Endothelial cell of umbilical vein (primary cell): ENCODE data around the gene GPR158. TPM values are rescaled to one million over a fixed set of nuclear protein-coding genes. Genes with fewer than 3 reads are reported as not detected.

Source experiments
- BruUV-seq: library from RNA; stranded (reverse); fragments of 400-500 nt; replicated peaks from 2 replicates; lab custom pipeline; 2021; lab: Mats Ljungman, UMichigan
- CTCF ChIA-PET: fragments of 300-600, 350-600 bp; sonication (Branson Sonifier 250); formaldehyde crosslinking; loops from one replicate; lab custom pipeline; 2021; ENCODE audit warnings: antibody characterized with exemption, inconsistent platforms; lab: Charles Lee
- POLR2A ChIA-PET: fragments of 300-600, 350-600 bp; sonication (Branson Sonifier 250); formaldehyde crosslinking; loops from one replicate; lab custom pipeline; 2021; ENCODE audit warnings: antibody characterized with exemption, inconsistent platforms; lab: Charles Lee
- DNase-seq: peaks from one replicate; pipeline ENCODE4 v3.0.0-alpha.2; 2011; ENCODE audit warnings: low read depth, low spot score
- FAIRE-seq: peaks from 2 replicates; lab custom pipeline; 2011; peaks lifted over from hg19 to GRCh38; lab: Jason Lieb, UNC
- H2AFZ ChIP-seq: 2 replicates; pipeline ENCODE4 v1.6.0; 2012; ENCODE audit warnings: low read depth, low read length, control low read depth, inconsistent platforms
- H3K27ac ChIP-seq: 2 replicates; pipeline ENCODE4 v1.5.1; 2011; ENCODE audit warnings: low read depth, mild to moderate bottlenecking, control low read depth, low read length, moderate library complexity; ENCODE audit not compliant: insufficient read depth
- H3K27me3 ChIP-seq, 2 experiments: 2 replicates each; pipeline versions ENCODE4 v1.6.0 to v1.6.1; 2011; ENCODE audit warnings: low read length in 2 of 2, mixed read lengths in 1 of 2; ENCODE audit not compliant: control insufficient read depth in 2 of 2, insufficient read depth in 2 of 2
- H3K36me3 ChIP-seq, 2 experiments: 2 replicates in 1 of 2; 3 replicates in 1 of 2; pipeline ENCODE4 v1.5.1; 2011; ENCODE audit warnings: low read length in 2 of 2, mild to moderate bottlenecking in 1 of 2, moderate library complexity in 1 of 2; ENCODE audit not compliant: control insufficient read depth in 2 of 2, insufficient read depth in 2 of 2; ENCODE audit errors: extremely low read depth in 1 of 2
- H3K4me1 ChIP-seq: 3 replicates; pipeline ENCODE4 v1.5.1; 2011; ENCODE audit warnings: mild to moderate bottlenecking, low read length; ENCODE audit not compliant: control insufficient read depth, insufficient read depth; ENCODE audit errors: extremely low read depth
- H3K4me2 ChIP-seq: 2 replicates; pipeline ENCODE4 v1.6.1; 2011; ENCODE audit warnings: low read length, control low read depth, mixed read lengths; ENCODE audit not compliant: insufficient read depth
- H3K4me3 ChIP-seq, 3 experiments: fragments of 200-600 bp in 1 of 3; sonication (generic), shearing (Covaris generic) in 1 of 3; replicated peaks in 1 of 3; 2 replicates each; pipeline ENCODE4 v1.5.1; 2011 to 2016; ENCODE audit warnings: control low read depth in 3 of 3, low read length in 3 of 3, mild to moderate bottlenecking in 2 of 3, inconsistent platforms in 1 of 3, low read depth in 1 of 3, moderate library complexity in 1 of 3; ENCODE audit not compliant: insufficient read depth in 1 of 3
- H3K79me2 ChIP-seq: 2 replicates; pipeline ENCODE4 v1.6.0; 2012; ENCODE audit warnings: low read length, inconsistent platforms; ENCODE audit not compliant: control insufficient read depth, insufficient read depth
- H3K9ac ChIP-seq: replicated peaks from 2 replicates; pipeline ENCODE3; 2011; ENCODE audit warnings: low read length, control low read depth; ENCODE audit not compliant: insufficient read depth; ENCODE audit errors: extremely low read depth
- H3K9me1 ChIP-seq: replicated peaks from 3 replicates; pipeline ENCODE4 v1.6.0; 2011; ENCODE audit warnings: mild to moderate bottlenecking, low read length; ENCODE audit not compliant: control insufficient read depth, insufficient read depth; ENCODE audit errors: extremely low read depth
- H3K9me3 ChIP-seq: replicated peaks from 2 replicates; pipeline ENCODE4 v1.5.1; 2012; ENCODE audit warnings: low read length, inconsistent platforms; ENCODE audit not compliant: control insufficient read depth, insufficient read depth
- H4K20me1 ChIP-seq: replicated peaks from 2 replicates; pipeline ENCODE3; 2011; ENCODE audit warnings: mild to moderate bottlenecking, low read length; ENCODE audit not compliant: control insufficient read depth, insufficient read depth; ENCODE audit errors: extremely low read depth
- EZH2 ChIP-seq: IDR thresholded peaks from 2 replicates; pipeline ENCODE4 v1.6.1; 2012; ENCODE audit warnings: borderline replicate concordance, low read depth, mild to moderate bottlenecking, moderate library complexity, low read length, inconsistent platforms; ENCODE audit not compliant: severe bottlenecking
- GATA2 ChIP-seq: IDR thresholded peaks from 2 replicates; pipeline ENCODE4 v1.7.0; 2011; ENCODE audit warnings: low read depth, mild to moderate bottlenecking, moderate library complexity, mixed read lengths, low read length; ENCODE audit not compliant: insufficient read length, insufficient read depth
- POLR2A ChIP-seq: IDR thresholded peaks from 2 replicates; pipeline ENCODE4 v1.6.1; 2012; ENCODE audit warnings: low read depth, mild to moderate bottlenecking, control low read depth, low read length
- dilution Hi-C: fragments of 300-500 bp; cut with MboI; formaldehyde crosslinking; loops from one replicate; pipeline ENCODE4 v1.15.0; 2019; ENCODE audit warnings: low sequenced_read_pairs; ENCODE audit not compliant: extremely low pct_ligation_motif_present
- intact Hi-C: fragments of 100-400 bp; cut with micrococcal nuclease; formaldehyde crosslinking; loops from one replicate; pipeline ENCODE4 v1.10.0; 2022
- polyA plus RNA-seq, 4 experiments: library from polyadenylated mRNA; depleted of rRNA in 3 of 4; stranded (reverse) in 3 of 4; unstranded in 1 of 4; fragments of >200 nt; gene quantifications; 2 replicates each; pipeline versions ENCODE4 v1.2.1 to v1.2.3, GENCODE V29; 2011 to 2012; ENCODE audit warnings: missing spikeins in 1 of 4
- total RNA-seq: library from RNA; stranded (reverse); gene quantifications from 2 replicates; pipeline ENCODE4 v1.2.3, GENCODE V29; 2021

Gene GPR158
- total and polyA plus RNA-seq, 2 donors (not counting 3 experiments of a cell fraction or from before 2014, with no cell fraction given), result not detected

GRCh38 chr10:25627606-25628005, 452.8 kb downstream of the GPR158 start:
- no peak for FAIRE-seq
- H4K20me1 ChIP-seq, result no peaks in the 10 kb centered on the region
- no peaks in the 10 kb centered on the region for H3K9me3 ChIP-seq
- ChIA-PET CTCF (no interaction called here), POLR2A (no interaction called here)
- H3K4me3 ChIP-seq, result no peak overlapping the region
- TF ChIP-seq EZH2, result no peak
- H2AFZ ChIP-seq, result no peak overlapping the region
- intact Hi-C loops (no loop called here), dilution Hi-C loops (no loop called here)
- no peaks in the 10 kb centered on the region for H3K36me3 ChIP-seq
- no peak overlapping the region for H3K4me2 ChIP-seq
- H3K27ac ChIP-seq, result no peak overlapping the region
- no peak for DNase-seq
- H3K9me1 ChIP-seq, result no peaks in the 10 kb centered on the region
- H3K27me3 ChIP-seq, result no peaks in the 10 kb centered on the region
- BruUV-seq, result no TSS peak
- H3K9ac ChIP-seq, result no peak overlapping the region
- no peaks in the 10 kb centered on the region for H3K4me1 ChIP-seq
- H3K79me2 ChIP-seq, result no peaks in the 10 kb centered on the region

GRCh38 chr10:25629333-25629732, 454.5 kb downstream of the GPR158 start:
- no peak for TF ChIP-seq GATA2
- TF ChIP-seq POLR2A, result no peak
- Histone ChIP-seq H3K36me3 (no peaks in the 10 kb centered on the region), H2AFZ (no peak overlapping the region), H3K27me3 (no peaks in the 10 kb centered on the region), H3K27ac (no peak overlapping the region), H3K4me1 (no peaks in the 10 kb centered on the region), H3K79me2 (no peaks in the 10 kb centered on the region), H3K4me2 (no peak overlapping the region), H4K20me1 (no peaks in the 10 kb centered on the region), H3K9me3 (no peaks in the 10 kb centered on the region), H3K4me3 (no peak overlapping the region), H3K9ac (no peak overlapping the region), H3K9me1 (no peaks in the 10 kb centered on the region)
- no peak for FAIRE-seq
- POLR2A ChIA-PET, result no interaction called here
- intact Hi-C loops, result no loop called here
- no peak for DNase-seq
- dilution Hi-C loops, result no loop called here
- CTCF ChIA-PET, result no interaction called here
- BruUV-seq, result no TSS peak
